CMK (cell line): ENCODE measurements around the gene SIRT1.
A peak's percentile ranks its signal among the peaks of the same experiment; 100 is the strongest.
"Not testable (repeated sequence)": the region's sequence is repeated elsewhere in the genome, so short reads cannot be mapped to it uniquely, and the experiment has no call there.

Source experiments
- DNase-seq: peaks from one replicate; pipeline ENCODE4 v3.0.0-alpha.2; 2010; ENCODE audit warnings: low read depth

SIRT1 gene

GRCh38 chr10:67884313-67884841, at the start of gene SIRT1:
SIRT1 (plus strand) TSS chr10:67884656; CDS start chr10:67884722, 66 bp downstream.
- peak; percentile 86 for DNase-seq

- DNase-seq: not testable (repeated sequence)
Observed at GRCh38 chr10:67835541-67836394, 48.7 kb upstream of the SIRT1 start.

GRCh38 chr10:67836488-67836887, 48.0 kb upstream of the SIRT1 start:
- no peak for DNase-seq

- DNase-seq: no peak
Observed at GRCh38 chr10:67836972-67837371, 47.5 kb upstream of the SIRT1 start.

- peak; percentile 56 for DNase-seq
Observed at GRCh38 chr10:67837541-67838314, 46.7 kb upstream of the SIRT1 start, which contains the start of gene DNAJC12. DNAJC12 (minus strand) TSS chr10:67838188; CDS start chr10:67838011, 177 bp downstream.

GRCh38 chr10:67839511-67839910, 44.9 kb upstream of the SIRT1 start:
- DNase-seq: not testable (repeated sequence)

GRCh38 chr10:67839951-67840350, 44.5 kb upstream of the SIRT1 start:
- no peak for DNase-seq

GRCh38 chr10:67841737-67842136, 42.7 kb upstream of the SIRT1 start:
- no peak for DNase-seq

GRCh38 chr10:67843284-67843683, 41.2 kb upstream of the SIRT1 start:
- no peak for DNase-seq

- peak; percentile 87 for DNase-seq
Observed at GRCh38 chr10:67849331-67850011, 35.0 kb upstream of the SIRT1 start.

- DNase-seq: no peak
Observed at GRCh38 chr10:67851186-67851585, 33.3 kb upstream of the SIRT1 start.

- no peak for DNase-seq
Observed at GRCh38 chr10:67852761-67853160, 31.7 kb upstream of the SIRT1 start.

GRCh38 chr10:67853512-67853911, 30.9 kb upstream of the SIRT1 start:
- DNase-seq: no peak

- no peak for DNase-seq
Observed at GRCh38 chr10:67858971-67859370, 25.5 kb upstream of the SIRT1 start.

- no peak for DNase-seq
Observed at GRCh38 chr10:67861750-67862432, 22.6 kb upstream of the SIRT1 start.

- DNase-seq: no peak
Observed at GRCh38 chr10:67863094-67863493, 21.4 kb upstream of the SIRT1 start.

- DNase-seq: no peak
Observed at GRCh38 chr10:67864607-67865371, 19.7 kb upstream of the SIRT1 start.

- no peak for DNase-seq
Observed at GRCh38 chr10:67868132-67868531, 16.3 kb upstream of the SIRT1 start.

GRCh38 chr10:67869996-67870395, 14.5 kb upstream of the SIRT1 start:
- DNase-seq: no peak

GRCh38 chr10:67875340-67876238, 8.9 kb upstream of the SIRT1 start:
- DNase-seq: no peak
